Astrocyte (in vitro differentiated cells and primary cell): ENCODE data around the gene AKAP8L.

Experiments used
- CTCF ChIP-seq: IDR thresholded peaks from 2 replicates; pipeline ENCODE4 v1.5.1; 2011; ENCODE audit warnings: low read depth, mild to moderate bottlenecking, inconsistent platforms, low read length, moderate library complexity; ENCODE audit not compliant: insufficient read depth
- EZH2 ChIP-seq: IDR thresholded peaks from 2 replicates; pipeline ENCODE4 v1.6.1; 2012; ENCODE audit warnings: mild to moderate bottlenecking, low read length, inconsistent platforms; ENCODE audit not compliant: insufficient read depth

- TF ChIP-seq CTCF (no peak), EZH2 (no peak)
These were observed 2.4 kb upstream of the AKAP8L start for GRCh38 chr19:15421136-15421695.
